Sciatic nerve (tissue), 2 donors: ENCODE data around the gene GRK3. TPM values are rescaled to one million over a fixed set of nuclear protein-coding genes. Genes with fewer than 3 reads are reported as not detected.
A peak's percentile ranks its signal among the peaks of the same experiment; 100 is the strongest.
"Not testable (repeated sequence)": the region's sequence is repeated elsewhere in the genome, so short reads cannot be mapped to it uniquely, and the experiment has no call there.

Experiments used
- ATAC-seq: fragments of 200-7000 bp; cut with Tn5 transposase; one replicate; pipeline ENCODE4 v1.9.1; 2020; ENCODE audit warnings: mild to moderate bottlenecking, moderate library complexity
- DNase-seq: peaks from one replicate; pipeline ENCODE4 v3.0.0-alpha.2; 2020; ENCODE audit warnings: low spot score
- intact Hi-C: fragments of 100-400 bp; cut with DNase I; formaldehyde crosslinking; loops from one replicate; pipeline ENCODE4 v1.14.2; 2022
- total RNA-seq: library from RNA; stranded (reverse); fragmentation: NEBNext Ultra II Directional; extraction: Animal tissue kit (Norgen Biotek cat#: 25700); gene quantifications from one replicate; pipeline ENCODE4 v1.2.1, GENCODE V29; 2021
- donor health status: DM: no; HTN: no; CAD: no.
- donor health status: DM: no; HTN: no; CAD: no.

The GRK3 gene
- total RNA-seq, 1 donor from 2014 or later, result 13.5 TPM

DNA sequence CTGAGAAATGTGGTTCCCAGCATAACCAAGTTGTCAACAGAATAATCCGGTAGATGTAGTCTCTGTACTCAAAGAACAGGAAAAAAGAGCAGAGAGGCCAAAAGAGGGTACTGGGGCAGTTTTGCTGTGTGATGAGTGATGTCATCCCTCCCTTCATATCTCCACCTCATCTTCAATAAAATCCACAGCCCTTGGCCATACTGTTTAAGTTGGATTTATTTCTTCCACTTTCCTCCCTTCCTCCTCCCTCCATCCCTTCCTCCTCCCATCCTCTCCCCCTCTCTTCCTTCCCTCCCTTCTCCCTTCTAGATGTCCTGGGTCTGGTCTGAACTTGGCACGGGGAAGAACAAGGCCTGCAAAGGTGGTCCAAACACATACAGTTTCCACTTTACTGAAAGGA is 18.2 kb upstream of the GRK3 start:
- ATAC-seq (no peak), DNase-seq (no peak)
- intact Hi-C loops, result no loop called here

DNA sequence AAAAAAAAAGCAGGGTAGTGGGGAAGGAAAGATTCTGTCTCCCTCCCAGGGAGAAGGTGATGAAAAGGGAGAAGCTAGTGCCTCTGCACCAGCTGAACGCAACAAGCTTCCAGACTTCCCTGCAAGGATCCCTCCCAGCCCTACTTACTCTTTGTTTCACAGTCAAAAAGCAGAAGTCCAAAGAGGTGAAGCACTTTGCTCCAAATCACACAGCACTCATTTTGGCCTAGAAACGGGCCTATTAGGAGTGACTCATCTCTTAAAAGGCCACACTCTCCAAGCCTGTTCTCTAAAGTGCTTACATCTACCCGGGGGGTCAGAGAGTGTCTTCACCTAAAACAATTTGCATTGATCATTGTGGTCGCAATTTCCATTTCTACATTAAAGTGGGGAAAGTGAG is 17.7 kb upstream of the GRK3 start:
- ATAC-seq (no peak), DNase-seq (no peak)
- intact Hi-C loops, result no loop called here

DNA sequence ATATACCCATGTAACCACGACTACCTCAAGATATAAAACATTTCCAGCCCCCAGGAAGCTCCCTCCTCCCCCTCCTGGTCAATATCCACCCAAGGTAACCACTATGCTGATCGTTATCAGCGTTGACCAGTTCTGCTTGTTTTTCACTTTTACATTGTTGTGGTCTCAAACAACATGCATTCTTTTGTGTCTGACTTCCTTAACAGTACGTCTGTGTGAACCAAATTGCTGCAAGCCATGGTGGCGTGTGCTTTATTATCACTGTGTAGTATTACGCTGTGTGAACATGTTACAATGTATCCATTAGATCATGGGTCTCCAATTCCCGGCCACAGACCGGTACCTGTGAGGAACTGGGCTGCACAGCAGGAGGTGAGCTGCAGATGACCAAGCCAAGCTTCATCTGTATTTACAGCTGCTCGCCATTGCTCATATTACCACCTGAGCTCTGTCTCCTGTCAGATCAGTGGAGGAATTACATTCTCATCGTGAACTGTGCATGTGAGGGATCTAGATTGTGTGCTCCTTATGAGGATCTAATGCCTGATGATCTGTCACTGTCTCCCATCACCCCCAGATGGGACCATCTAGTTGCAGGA is 15.5 kb upstream of the GRK3 start:
- no peak for DNase-seq
- intact Hi-C loops, result no loop called here
- no peak for ATAC-seq

DNA sequence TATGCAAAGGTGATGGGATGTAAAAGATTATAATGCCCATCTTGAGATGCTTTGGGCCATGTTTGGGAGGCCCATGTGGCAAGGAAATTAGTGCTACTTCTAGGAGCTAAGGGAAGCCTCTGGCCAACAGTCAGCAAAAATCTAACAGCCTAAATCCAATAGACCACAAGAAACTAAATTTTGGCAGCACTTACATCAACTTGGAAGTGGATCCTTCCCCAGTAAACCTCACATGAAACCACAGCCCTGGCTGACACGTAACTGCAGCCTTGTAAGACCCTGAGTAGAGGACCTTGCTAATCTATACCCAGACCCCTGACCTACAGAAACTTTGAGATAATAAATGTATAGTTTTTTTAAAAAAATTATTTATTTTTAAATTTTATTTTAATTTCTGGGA is 13.1 kb upstream of the GRK3 start:
- ATAC-seq (no peak), DNase-seq (no peak)
- intact Hi-C loops, result no loop called here

DNA sequence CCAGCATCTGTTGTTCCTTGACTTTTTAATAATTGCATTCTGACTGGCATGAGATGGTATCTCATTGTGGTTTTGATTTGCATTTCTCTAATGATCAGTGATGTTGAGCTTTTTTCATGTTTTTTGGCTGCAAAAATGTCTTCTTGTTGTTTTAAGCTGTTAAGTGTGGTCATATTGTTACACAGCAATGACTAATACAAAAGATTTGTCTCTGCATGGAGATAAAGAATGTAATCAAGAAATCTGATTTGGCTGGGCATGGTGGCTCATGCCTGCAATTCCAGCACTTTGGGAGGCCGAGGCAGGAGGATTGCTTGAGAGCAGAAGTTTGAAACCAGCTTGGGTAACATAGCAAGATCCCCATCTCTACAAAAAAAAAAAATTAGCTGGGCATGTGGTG is 12.1 kb upstream of the GRK3 start:
- intact Hi-C loops, ATAC-seq, DNase-seq: not testable (repeated sequence)

DNA sequence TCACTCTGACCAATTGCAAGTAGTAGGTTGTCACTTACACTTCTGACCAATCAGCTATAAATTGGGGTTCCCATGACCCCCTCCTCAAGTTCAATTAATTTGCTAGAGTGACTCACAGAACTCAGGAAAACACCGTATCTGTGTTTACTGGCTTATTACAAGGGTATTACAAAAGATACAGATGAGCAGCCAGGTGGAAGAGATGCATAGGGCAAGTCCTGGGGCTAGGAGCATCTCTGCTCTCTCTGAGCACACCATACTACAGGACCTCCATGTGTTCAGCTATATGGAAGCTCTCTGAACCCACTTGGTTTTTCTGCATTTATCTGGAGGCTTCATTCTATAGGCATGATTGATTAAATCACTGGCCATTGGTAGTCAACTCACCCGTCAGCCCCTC is 11.3 kb upstream of the GRK3 start:
- ATAC-seq (no peak), DNase-seq (no peak)
- intact Hi-C loops, result no loop called here

DNA sequence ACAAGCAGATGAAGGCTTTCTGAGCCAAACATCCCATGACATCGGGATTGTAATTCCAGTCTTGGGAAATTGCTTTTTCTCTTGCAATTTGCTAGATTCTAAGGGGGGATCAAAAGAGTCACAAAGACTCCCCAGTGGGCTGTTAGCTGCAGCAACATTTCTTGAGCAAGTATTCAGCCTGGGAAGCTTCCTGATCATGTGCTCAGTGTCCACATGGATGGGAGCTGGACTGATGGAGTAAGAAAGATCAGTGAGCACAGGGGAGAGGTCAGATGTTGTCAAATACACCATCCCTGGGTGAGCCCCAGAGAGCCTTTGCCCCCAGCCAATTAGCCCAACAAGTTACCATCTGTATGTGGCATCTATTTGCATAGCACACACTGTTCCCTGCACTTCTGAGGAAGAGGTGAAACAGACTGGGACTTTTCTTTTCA is 10.2 kb upstream of the GRK3 start:
- peak; percentile 72 for ATAC-seq

DNA sequence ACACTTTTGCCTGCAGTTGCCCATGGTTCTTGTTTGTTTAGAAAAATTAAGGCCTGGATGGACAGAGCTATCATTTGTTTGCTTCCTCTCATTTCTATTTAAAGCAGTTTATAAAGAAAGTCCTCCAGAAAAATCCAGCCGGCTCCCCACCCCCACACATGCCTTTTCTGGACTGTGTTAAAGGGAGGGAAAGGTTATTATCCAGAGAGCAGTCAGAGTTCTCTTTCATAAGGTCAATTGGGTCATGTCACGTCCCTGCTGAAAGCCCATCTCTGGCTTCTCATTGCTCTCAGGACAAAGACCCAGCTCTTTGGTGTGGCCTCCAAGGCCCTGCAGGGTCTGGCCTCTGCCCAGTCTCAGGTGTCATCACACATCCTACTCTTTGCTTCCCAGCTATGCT is 9.8 kb upstream of the GRK3 start:
- ATAC-seq, result no peak
- DNase-seq, result no peak
- intact Hi-C loops, result no loop called here

More for the DNA sequence above, 10.2 kb upstream of the GRK3 start:
- intact Hi-C loops, result no loop called here
- no peak for DNase-seq

DNA sequence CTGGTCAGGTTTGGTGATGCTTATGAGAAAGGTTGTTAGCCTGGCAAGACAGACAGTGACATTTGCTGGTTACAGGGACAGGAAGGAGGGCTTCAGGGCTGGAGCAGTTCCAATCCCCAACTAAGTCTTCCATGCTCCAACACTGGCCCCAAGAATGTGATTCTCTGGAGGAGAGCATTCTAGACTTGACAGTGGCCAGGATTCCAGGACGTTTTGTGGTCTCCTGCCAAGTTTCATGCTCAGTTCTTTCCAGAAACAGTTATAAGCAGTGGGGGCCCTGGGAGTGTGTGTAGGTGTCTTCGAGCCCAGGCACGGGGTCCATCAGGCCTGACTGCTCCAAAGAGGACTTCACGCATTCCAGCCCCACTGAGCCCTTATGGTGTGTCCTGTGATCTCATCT is 8.9 kb upstream of the GRK3 start:
- intact Hi-C loops, result no loop called here
- ATAC-seq (no peak), DNase-seq (no peak)

DNA sequence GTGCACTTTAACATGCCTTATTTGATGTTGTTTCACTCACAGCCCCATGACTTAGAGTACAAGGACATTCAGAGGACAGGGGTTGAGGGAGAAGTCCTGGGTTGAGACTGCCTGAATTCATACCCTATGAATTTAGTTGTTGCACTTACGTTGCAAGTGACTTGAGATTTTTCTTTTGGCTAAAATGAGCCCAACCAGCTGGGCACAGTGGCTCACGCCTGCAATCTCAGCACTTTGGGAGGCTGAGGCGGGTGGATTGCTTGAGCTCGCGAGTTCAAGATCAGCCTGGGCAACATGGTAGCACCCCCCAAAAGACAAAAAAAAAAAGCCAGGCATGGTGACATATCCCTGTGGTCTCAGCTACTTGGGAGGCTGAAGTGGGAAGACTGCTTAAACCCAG is 7.3 kb upstream of the GRK3 start:
- ATAC-seq (no peak), DNase-seq (no peak)
- intact Hi-C loops, result no loop called here

DNA sequence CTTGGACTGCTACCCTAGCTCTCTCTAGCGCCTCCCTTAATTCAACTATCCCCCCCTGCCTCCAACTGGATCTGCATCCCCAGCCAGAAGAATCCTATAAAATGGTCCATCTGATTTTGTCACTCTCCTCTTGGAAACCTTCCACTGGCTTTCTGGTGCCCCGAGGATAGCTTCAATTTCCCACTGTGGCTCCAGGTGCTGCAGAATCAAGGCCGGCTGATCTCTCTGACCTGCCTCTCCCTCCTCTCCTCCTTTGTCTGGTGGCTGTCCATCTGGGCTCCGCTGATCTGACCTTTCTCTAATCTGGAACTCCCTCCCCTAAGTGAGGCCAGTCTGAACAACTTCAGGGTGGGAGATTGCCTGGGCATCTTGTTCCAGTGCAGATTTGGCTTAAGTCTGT is 6.1 kb upstream of the GRK3 start:
- DNase-seq, result no peak
- intact Hi-C loops, result no loop called here
- no peak for ATAC-seq

DNA sequence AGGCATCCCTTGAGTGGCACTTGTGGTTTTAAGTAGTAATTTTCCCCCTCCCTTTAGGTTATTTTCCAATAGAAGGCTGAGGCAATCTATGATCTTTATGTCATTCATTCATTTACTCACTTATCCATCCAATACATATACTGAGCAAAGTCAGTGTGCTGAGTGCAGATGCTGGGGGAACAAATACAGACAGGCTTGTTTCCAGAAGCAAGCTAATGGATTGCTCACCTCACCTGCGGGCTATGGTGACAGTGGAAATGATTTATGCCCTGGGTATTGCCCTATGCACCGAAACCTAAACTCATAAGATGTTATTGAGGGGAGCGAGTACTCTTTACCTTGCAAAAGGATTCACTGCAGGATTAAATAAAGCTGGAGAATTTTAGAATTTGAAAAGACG is 4.6 kb upstream of the GRK3 start:
- DNase-seq, ATAC-seq, intact Hi-C loops: not testable (repeated sequence)

DNA sequence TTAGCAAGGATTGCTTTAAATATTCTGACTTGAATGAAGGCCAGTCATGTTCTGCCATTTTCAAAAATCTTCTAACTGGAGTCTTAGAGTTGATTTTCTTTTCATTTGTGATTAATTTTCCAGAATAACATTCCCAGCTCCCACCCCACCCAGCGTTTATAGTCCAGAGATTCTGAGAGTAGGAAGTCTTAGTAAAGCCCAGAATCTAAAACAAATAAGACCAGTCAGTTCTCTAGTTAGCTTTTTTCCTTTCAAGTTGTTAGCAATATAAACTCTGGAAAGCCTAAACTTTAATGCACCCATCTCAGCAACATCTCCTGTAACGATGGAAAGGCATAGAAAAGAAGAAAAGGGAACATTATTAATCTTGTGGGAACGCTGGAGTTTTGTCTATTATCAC is 3.3 kb upstream of the GRK3 start:
- DNase-seq, ATAC-seq, intact Hi-C loops: not testable (repeated sequence)

DNA sequence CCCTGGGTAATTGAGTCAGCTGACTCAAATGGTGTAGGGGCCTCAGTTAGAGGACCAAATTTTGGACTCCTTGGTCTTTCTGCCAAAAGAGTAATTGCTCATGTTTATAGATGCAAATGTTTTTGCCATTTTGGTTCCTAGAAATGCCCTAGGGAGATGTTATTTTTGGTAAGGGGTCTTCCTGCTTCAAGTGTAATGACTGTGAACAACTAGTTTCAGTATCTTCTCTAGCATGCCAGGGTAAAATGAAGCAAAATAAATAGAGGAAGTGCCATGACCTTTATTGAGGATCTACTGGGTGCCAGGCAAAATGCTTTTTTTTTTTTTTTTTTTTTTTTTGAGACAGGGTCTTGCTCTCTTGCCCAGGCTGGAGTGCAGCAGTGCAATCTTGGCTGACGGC is 2.5 kb upstream of the GRK3 start:
- intact Hi-C loops, DNase-seq, ATAC-seq: not testable (repeated sequence)

DNA sequence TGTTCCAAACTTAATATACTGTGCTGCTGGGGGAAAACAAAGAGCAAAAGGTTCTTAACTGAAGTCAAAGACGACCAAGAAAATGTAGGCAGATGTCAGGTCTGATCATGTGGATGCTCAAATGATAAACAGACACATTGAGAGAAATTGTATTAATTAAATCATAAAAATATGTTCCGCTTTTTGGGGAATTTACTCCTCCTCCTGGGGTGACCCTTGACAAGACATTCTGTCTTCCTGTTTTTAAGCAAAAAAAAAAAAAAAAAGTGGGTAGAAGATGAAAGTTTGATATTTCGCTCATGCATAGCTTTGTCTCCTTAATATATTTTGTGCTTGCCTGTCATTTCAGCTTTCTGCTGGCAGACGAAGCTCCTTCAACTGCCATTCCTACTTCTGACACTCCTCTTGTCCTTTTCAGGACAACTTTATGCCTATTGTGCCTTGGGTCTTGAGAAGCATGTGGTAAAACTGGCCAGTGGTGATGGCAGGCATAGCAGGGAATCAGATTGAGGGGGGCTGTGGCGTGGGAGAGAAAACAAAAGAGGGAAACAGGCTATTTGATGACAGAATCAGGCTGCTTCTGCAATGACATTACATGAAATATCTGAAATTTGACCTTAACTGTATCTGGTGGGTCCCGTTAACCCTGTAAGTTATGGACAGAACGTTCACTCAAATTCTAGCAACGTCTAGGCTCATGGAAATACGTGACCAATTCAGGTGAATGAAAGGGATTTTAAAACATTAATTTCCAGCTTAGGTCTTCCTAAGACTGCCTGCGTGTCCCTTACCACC is 1.3 kb upstream of the GRK3 start:
- intact Hi-C loops, DNase-seq: not testable (repeated sequence)
- peak; percentile 20 for ATAC-seq

DNA sequence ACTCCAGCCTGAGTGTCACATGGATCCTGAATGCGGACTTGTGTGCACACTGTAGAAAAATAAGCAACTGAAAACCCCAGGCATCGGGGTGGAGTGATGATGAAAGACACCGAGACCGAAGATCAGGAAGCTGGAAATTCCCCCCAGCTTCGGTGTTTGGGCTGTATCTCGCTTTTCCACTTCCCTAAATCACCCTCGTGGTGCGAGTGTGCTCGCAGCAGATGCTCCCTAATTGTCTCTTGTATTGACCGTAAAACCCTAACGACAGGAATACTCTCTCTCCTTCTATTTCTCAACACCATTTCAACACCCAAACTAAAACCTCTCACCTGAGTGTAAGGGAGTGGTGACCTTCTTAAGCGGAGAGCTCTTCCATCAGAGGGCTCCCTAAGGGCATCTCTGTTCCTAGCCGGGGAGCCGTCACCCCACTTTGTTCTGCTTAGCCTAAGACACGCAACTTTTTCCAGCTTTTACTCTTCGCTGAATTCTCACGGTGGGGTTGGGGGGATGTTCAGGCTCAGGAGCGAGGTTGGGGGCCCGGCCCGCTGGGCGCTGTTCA is 635 bp upstream of the GRK3 start:
- intact Hi-C loops, result no loop called here
- ATAC-seq (peak; percentile 75), DNase-seq (no peak)

DNA sequence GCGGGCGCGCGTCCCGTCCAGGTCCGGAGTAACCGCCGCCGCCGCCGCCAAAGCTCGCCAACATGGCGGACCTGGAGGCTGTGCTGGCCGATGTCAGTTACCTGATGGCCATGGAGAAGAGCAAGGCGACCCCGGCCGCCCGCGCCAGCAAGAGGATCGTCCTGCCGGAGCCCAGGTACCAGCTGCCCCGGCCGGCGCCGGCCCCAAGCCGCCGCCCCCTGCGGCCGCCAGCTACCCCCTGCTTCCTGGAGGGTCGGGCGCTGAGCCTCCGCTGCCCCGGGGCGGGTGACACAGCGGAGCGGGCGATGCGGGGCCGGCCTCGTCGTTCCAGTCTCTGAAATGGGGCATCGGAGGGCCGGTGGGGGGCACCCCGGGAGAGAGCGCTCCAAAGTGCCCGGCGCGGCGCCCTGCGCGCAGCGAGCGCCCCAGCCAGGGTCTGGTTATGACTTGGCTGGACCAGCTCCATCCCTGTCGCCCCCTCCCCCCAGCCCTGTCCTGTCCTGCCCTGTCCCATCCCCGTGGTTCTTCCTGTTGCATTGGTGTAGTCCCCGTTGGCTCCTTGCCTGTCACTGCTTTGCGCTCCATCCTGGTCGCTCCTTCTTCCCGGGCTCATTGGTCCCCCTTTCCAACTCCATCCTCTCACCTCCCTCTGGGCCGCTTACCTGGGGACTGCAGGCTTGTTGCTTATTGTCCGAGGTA is 653 bp downstream of the GRK3 start:
- peak; percentile 67 for DNase-seq
- ATAC-seq, result no peak
- intact Hi-C loops, result no loop called here

DNA sequence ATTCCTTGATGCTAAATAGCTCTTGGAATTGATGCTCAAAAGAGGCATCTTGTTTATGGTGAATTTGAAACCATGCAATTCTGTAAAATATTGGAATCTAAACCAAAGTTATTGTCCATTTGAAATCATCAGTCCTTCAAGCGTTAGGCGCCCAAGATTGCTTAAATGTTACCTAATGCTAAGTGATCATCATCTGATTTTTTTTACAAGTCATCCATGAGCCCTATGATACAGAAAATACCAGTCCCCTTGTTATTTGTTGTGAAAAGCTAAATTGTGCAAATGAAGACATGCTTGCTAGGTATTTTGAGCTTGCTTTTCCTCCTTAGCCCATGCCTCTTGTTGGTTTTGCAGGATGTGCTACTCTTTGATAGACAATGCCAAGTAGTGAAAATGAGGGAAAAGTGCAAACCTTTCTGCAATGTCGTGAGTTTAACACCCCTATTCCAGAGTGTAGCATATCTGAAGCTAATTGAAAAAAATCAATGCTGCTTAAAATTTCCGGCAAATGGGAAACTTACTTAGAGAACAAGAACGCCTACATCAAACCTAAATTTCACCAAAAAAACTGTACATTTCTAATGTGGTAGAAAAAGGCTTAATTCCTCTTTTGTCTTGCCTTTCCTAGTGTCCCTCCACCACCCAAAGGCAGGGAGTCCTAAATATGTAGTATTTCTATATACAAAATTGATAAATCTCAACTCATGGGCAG is 1.9 kb downstream of the GRK3 start:
- no peak for DNase-seq
- ATAC-seq, result no peak
- intact Hi-C loops, result no loop called here

DNA sequence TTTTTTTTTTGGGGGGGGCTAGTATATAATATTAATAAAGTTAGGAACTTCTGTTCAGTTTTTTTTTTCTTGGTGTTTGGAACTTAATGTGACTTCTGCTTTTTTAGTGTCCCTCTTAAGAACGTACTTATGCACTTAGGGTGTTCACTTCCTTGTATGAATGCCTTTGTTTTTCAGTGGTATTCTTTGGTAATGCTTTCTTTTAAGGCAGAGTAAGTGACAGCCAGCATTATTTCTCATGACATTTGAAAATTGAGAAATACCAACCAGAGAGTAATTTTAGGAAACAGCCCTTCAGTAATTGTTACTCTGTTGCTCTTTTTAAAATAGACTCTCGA is 2.4 kb downstream of the GRK3 start:
- DNase-seq (no peak), ATAC-seq (no peak)
- intact Hi-C loops, result no loop called here
